Measurements from ENCODE around the gene PAM.

The PAM gene

DNA sequence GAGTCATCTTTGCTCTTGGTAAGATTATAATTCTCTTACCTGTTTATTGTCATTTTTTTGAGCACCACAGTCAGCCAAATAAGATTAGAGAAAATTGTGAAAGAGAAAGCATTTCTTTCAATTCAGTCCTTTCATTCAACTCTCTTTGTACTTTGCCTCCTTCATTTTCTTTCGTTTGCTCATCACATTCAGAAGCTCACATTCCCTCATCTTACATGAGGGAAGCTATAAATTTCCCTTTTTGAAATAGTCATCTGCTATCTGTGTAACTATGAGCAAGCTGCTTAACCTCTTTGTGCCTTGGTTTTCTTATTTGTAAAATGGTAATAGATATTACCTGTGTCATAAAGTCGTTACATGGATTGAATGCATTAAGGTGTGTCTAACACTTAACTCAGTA, 41.4 kb downstream of the PAM start:
- no peak for DNase-seq (ENCODE audit: low read depth)
- TF ChIP-seq, protein P1, sequence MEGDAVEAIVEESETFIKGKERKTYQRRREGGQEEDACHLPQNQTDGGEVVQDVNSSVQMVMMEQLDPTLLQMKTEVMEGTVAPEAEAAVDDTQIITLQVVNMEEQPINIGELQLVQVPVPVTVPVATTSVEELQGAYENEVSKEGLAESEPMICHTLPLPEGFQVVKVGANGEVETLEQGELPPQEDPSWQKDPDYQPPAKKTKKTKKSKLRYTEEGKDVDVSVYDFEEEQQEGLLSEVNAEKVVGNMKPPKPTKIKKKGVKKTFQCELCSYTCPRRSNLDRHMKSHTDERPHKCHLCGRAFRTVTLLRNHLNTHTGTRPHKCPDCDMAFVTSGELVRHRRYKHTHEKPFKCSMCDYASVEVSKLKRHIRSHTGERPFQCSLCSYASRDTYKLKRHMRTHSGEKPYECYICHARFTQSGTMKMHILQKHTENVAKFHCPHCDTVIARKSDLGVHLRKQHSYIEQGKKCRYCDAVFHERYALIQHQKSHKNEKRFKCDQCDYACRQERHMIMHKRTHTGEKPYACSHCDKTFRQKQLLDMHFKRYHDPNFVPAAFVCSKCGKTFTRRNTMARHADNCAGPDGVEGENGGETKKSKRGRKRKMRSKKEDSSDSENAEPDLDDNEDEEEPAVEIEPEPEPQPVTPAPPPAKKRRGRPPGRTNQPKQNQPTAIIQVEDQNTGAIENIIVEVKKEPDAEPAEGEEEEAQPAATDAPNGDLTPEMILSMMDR (IDR thresholded peaks at IDR 0.05; ENCODE audit: low read length, missing control alignments): no peak
- H3K4me3 ChIP-seq (replicated peaks; ENCODE audit: low read depth, low read length): no peak overlapping the region

- no peak for DNase-seq (ENCODE audit: low read depth)
- no peak overlapping the region for H3K4me3 ChIP-seq (replicated peaks; ENCODE audit: low read depth, low read length)
- TF ChIP-seq, protein P1 (IDR thresholded peaks at IDR 0.05; ENCODE audit: low read length, missing control alignments): no peak
Observed at GRCh38 chr5:102797322-102797884, 42.3 kb downstream of the PAM start.

GRCh38 chr5:102798104-102798785, 43.1 kb downstream of the PAM start:
- TF ChIP-seq, protein P1 (IDR thresholded peaks at IDR 0.05; ENCODE audit: low read length, missing control alignments): no peak
- no peak overlapping the region for H3K4me3 ChIP-seq (replicated peaks; ENCODE audit: low read depth, low read length)
- DNase-seq (ENCODE audit: low read depth): no peak

- DNase-seq (ENCODE audit: low read depth): peak; percentile 51
- H3K4me3 ChIP-seq (replicated peaks; ENCODE audit: low read depth, low read length): no peak overlapping the region
- TF ChIP-seq, protein P1 (IDR thresholded peaks at IDR 0.05; ENCODE audit: low read length, missing control alignments): no peak
Observed at GRCh38 chr5:102799017-102799416, 43.9 kb downstream of the PAM start.

DNA sequence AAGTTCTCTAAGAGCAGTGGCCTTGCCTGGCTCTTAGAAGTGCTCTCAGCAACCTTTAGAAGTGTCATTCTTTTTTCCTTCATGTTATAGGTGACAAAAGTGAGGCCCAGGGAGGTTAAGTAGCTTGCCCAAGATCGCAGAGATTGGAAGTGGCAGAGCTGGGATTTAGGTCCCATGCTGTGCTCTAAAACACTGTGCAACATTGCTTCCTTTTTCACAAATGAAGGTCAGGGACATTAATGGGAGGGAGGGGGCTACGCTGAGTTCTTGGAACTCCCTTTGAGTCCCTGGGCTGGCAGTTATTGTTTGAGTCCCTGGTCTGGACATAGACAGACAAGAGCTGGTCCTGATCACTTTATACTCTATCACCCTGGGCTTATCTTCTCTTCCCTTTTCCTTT, 45.3 kb downstream of the PAM start:
- DNase-seq (ENCODE audit: low read depth): no peak
- TF ChIP-seq, protein P1 (IDR thresholded peaks at IDR 0.05; ENCODE audit: low read length, missing control alignments): no peak
- no peak overlapping the region for H3K4me3 ChIP-seq (replicated peaks; ENCODE audit: low read depth, low read length)

DNA sequence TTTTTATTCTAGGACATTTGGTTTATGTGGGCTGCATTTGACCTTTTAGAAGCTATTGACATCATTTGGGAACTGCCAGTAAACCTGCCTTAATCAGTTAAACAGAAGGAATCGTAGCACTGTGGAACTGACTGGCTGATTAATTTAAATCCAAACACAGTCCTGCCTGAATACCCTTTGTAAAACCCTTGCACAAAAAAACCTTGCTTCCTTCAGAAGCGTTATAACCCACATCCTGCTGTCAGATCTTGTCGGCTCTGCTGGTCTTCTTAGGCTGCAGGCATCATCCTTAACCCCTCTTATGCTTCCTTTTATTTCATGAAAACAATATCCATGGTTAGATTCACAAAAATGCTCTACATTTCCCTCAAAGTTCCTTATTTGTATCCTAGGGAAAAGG, 46.3 kb downstream of the PAM start:
- DNase-seq (ENCODE audit: low read depth): no peak
- no peak overlapping the region for H3K4me3 ChIP-seq (replicated peaks; ENCODE audit: low read depth, low read length)
- TF ChIP-seq, protein P1 (IDR thresholded peaks at IDR 0.05; ENCODE audit: low read length, missing control alignments): no peak

Data from fibroblast of pulmonary artery (primary cell).